Measurements from ENCODE around the gene NSUN2.

DNA sequence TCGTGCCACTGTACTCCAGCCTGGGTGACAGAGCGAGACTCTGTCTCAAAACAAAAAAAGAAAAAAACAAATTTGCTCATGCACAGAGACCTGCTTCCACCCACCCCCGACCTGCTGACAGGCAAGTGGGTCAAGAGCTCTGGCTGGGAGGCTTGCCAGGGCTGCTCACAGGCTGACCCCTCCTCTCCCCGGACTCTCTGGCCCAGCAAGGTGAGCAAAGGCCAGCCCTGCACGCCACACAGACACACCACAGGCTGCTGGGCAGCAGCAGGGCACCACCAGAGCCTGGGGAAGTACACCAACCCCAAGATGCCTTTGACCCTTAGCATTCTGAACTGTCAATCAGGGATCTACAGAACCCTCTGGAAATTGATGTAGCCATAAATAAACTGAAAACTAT is 29.2 kb downstream of the NSUN2 start:
- TF ChIP-seq POLR2A (IDR thresholded peaks at IDR 0.05; ENCODE audit: low read depth) (no peak), POLR2AphosphoS5 (IDR thresholded peaks at IDR 0.05) (no peak), EP300 (IDR thresholded peaks at IDR 0.05) (no peak)
- TF ChIP-seq, protein P1, sequence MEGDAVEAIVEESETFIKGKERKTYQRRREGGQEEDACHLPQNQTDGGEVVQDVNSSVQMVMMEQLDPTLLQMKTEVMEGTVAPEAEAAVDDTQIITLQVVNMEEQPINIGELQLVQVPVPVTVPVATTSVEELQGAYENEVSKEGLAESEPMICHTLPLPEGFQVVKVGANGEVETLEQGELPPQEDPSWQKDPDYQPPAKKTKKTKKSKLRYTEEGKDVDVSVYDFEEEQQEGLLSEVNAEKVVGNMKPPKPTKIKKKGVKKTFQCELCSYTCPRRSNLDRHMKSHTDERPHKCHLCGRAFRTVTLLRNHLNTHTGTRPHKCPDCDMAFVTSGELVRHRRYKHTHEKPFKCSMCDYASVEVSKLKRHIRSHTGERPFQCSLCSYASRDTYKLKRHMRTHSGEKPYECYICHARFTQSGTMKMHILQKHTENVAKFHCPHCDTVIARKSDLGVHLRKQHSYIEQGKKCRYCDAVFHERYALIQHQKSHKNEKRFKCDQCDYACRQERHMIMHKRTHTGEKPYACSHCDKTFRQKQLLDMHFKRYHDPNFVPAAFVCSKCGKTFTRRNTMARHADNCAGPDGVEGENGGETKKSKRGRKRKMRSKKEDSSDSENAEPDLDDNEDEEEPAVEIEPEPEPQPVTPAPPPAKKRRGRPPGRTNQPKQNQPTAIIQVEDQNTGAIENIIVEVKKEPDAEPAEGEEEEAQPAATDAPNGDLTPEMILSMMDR (IDR thresholded peaks at IDR 0.05): no peak

Data from esophagus muscularis mucosa (tissue), 4 donors.